HG02852 (cell line): ENCODE results near the gene YIF1B.

ENCODE experiments used
- ATAC-seq: cut with Tn5 transposase; IDR thresholded peaks from one replicate; pipeline ENCODE4 v1.9.1; 2021; ENCODE audit warnings: mild to moderate bottlenecking, moderate library complexity; ENCODE audit not compliant: unreplicated experiment

The YIF1B gene

GRCh38 chr19:38306236-38306635 lies 9.5 kb downstream of the YIF1B start:
- ATAC-seq: no peak

- no peak for ATAC-seq
Observed at GRCh38 chr19:38304866-38305429, 10.8 kb downstream of the YIF1B start.

- ATAC-seq: no peak
Observed at GRCh38 chr19:38304352-38304865, 11.3 kb downstream of the YIF1B start.

DNA sequence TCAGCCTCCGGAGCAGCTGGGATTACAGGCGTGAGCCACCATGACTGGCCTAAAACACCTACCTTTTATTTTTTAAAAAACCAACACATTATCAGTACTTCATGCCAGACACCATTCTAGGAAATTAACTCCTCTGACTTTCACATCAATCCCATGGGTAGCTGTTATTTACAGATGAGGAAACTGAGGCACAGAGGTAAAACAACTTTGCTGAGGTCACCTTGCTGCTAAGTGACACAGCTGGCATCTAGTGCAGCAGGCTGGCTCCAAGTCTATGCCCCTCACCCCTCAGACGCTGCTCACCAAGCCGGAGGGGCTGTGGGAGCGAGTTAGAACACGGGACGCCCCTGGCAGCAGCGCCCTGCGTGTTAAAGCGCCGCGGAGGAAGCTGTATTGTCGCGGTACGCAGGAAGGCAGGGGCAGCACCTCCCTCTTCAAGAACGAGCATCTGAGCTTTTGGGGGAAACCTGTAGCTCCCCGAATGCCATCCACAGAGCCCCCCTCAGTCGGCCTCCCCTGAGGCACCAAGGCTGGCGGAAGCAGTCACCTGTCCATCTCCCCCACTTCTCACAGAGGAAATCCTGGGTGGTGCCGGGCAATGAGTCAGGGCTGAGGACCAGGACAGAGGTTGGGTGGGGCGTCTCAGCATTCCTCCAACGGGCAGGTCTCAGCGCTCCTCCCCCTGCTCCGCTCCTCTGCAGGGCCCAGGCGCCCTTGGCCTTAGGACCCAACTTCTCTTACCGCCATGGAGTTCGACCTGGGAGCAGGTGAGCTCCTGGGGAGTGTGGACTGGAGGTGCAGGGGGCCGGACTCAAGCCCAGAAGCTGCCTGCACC lies 12.0 kb downstream of the YIF1B start, which contains the start of gene C19orf33:
TSS of gene C19orf33 (plus strand) at position 735 of the 835 bp plus-strand sequence. CDS start at position 746, 11 bp downstream.
- ATAC-seq: no peak

DNA sequence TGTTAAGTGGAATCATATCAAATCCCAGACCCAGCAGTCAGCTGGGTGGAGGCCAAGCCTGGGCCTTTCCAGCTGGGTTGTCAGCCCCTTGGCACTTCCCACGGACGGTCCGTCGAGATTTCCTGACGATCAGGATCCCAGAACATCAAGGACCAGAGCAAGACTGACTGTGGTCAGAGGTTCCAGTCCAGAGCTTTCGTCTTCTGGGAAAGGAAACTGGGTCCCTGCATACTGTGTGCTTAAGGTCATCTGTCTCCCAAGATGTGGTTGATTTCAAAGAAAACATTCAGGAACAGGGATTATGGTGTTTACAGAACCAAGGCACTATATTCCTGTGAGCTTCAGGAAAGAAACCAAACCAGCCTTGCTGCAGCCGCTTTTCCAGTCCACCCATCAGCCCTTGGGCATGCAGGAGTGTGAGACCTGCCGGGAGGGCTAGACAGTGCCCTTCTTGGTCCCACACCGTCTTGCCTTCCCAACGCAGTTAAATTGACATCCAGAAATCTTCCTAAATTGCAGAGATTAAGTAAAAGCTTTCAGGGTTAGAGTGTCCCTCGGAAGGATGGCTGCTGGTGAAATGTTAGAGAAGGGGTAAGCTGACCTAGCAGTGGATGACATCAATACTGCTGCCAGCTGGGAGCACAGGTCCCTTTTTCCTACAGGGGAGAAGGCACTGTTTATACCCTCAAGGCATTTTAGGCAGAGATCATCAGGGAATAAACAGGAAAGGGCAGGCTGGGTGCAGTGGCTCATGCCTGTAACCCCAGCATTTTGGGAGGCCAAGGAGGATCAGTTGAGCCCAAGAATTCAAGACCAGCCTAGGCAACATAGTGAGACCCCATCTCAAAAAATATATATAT lies 16.7 kb downstream of the YIF1B start:
- no peak for ATAC-seq

GRCh38 chr19:38294090-38294489 lies 21.7 kb downstream of the YIF1B start:
- ATAC-seq: no peak

- no peak for ATAC-seq
Observed at GRCh38 chr19:38293281-38293680, 22.5 kb downstream of the YIF1B start.

GRCh38 chr19:38291855-38292254 lies 23.9 kb downstream of the YIF1B start:
- ATAC-seq: no peak

DNA sequence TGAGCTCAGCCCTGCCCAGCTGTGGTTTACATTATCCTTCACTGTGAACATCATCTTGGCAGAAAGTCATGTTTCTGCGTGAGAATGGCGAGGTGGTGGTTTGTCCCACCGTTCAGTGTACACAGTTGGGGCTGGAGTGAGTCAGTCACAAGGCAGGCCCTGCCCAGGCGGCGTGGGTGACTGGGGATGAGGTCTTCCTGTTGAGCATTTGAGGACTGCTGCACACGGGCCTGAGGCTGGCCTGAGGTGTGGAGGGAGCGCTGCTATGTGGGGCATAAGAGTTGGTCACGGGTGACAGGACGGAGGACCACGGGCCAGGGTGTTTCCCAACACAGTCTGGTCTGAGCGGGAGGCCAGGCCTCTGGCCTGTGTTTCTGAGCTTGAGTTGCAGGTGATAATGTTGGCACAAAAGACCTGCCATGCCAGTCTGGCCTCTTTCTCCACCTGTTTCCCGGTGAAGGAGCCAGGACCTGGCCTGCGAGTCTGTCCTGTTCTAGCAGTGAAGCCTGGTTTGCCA lies 25.1 kb downstream of the YIF1B start:
- ATAC-seq: no peak

GRCh38 chr19:38289955-38290354 lies 25.8 kb downstream of the YIF1B start:
- no peak for ATAC-seq

DNA sequence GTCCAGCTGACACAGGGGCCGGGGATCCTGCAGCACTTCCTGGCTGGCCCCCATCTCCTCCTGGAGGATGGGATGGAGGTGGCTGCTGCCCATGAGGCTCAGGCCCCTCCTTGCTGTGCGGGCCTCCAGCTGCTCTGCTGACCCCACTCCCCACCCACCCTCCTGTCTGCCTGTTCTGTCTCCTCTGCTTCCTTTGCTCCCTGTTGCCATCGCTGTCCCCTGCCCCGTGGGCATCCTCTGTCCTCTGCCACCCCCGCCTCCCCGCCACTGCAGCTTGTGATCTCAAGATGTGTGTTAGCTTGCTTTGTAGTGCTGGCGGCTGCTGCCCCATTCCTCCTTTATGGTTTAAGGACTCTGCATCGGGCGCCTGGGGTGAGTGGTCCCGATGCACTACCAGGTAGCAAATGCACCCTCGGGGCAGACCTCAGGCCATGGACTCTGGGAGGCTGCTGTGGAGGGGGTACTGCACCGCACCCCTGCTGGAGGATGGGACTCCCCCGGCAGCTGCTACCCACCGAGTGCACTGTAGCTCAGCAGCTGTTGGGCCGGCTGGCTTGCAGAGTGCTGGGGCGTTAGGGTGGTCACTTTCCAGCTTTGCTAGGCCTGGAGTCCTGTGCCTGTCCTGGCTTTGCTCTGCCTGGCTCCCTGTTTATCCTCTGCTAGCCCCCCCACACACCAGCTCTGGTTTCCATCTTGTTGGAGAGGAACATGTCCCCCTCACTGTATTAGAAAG lies 27.5 kb downstream of the YIF1B start:
- ATAC-seq: no peak

- ATAC-seq: no peak
Observed at GRCh38 chr19:38287604-38288003, 28.1 kb downstream of the YIF1B start.

- no peak for ATAC-seq
Observed at GRCh38 chr19:38285567-38285966, 30.2 kb downstream of the YIF1B start.

DNA sequence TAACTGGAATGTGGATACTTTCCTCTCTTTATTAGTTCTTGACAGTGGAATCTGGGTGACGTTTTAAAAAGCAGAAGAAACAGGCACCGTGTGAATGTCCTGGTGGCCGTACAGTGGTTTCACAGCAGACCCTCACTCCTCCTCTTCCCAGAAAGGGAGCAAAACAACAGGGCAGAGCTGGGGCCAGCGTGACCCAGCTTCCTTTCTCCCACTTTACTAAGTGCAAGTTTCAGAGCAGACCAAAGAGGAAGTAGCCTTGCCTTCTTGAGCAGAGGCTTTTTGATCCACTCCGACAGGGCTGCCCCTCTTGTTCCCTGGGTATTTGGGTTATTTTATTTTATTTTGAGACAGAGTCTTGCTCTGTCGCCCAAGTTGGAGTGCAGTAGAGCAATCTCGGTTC lies 31.3 kb downstream of the YIF1B start:
- ATAC-seq: no peak

- no peak for ATAC-seq
Observed at GRCh38 chr19:38283271-38283670, 32.5 kb downstream of the YIF1B start.

- ATAC-seq: no peak
Observed at GRCh38 chr19:38281811-38282566, 33.8 kb downstream of the YIF1B start.

DNA sequence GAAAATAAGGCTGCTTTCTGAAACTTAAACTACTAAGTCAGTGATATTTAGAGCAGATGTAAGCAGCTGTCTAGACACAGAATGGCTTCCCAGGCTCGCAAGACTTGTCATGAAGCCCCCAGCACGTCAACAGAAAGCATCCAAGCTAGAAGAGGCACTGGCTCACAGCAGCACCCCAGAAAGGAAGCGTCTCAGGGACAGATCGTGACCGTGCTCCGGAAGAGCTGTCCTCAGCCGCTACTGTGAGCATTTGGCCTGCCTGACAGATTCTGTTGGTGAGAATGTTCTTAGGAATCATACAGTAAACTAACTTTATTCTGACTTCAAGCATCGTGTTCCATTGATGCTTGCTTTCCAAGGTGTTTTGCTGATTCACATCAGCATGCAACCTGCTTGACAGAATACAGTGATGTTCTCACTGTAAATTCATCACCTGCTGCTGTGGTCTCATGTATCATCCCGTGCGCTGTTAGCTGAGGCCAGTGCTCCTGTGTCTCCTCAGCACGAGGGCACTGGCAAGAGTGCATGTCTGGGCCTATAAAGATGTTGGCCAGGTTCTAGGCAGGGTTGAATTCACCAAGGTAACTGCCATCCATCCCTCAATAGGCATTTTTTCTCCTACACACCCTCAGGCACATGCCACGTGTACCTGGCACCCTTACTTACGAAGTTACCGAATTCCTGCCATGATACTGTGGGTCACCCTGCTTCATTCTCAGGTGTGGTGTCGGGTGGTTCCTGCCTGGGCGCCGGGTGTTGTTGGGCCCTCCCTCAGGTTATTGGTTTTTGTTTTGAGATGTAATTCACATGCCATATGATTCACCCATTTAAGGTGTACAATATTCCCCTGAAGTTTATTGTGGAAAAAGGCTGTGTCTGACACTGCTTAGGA lies 35.5 kb downstream of the YIF1B start:
- no peak for ATAC-seq

DNA sequence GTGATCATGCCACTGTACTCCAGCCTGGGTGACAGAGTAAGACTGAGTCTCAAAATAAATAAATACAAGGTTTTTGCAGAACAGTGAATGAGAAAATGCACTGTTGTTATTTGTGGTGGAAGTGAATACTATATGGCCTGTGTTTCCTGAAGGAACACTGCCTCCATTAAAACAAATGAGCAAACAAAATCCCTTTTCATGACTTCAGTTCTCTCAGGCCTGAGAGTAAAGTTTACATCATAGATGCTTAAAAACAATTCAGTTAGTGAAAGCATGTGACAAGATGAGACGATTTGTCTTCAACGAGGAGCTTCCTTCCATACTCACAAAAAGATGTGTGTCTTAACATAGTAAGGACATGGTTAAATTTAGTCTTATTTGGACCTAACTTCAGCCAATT lies 37.0 kb downstream of the YIF1B start:
- no peak for ATAC-seq
